HCT116 (cell line): ENCODE data around the gene PIP5K1A. TPM values are rescaled to one million over a fixed set of nuclear protein-coding genes. Genes with fewer than 3 reads are reported as not detected.

ENCODE experiments used
- ATAC-seq: fragments of 200-7000 bp; cut with Tn5 transposase; 2 replicates; pipeline ENCODE4 v1.9.1; 2020; ENCODE audit warnings: mild to moderate bottlenecking, moderate library complexity
- BruUV-seq: library from RNA; stranded (reverse); fragments of 400-500 nt; replicated peaks from 2 replicates; lab custom pipeline; 2021; lab: Mats Ljungman, UMichigan
- CTCF ChIA-PET: fragments of 300-600 bp; sonication (Branson Sonifier 250); formaldehyde crosslinking; loops from one replicate; lab custom pipeline; 2021; ENCODE audit warnings: antibody characterized with exemption; lab: Charles Lee
- POLR2A ChIA-PET: fragments of 300-600, 350-600 bp; sonication (Branson Sonifier 250); formaldehyde crosslinking; loops from one replicate; lab custom pipeline; 2021; ENCODE audit warnings: antibody characterized with exemption; lab: Charles Lee
- RAD21 ChIA-PET, 2 experiments: fragments of 300-600 bp; sonication (Branson Sonifier 250); formaldehyde crosslinking; loops; one replicate each; lab custom pipeline; 2023; ENCODE audit warnings: low total read pairs in 2 of 2; ENCODE audit not compliant: uncharacterized antibody in 2 of 2, unreplicated experiment in 2 of 2, low non-redundant PET in 1 of 2; lab: Charles Lee
- DNase-seq: peaks from one replicate; pipeline ENCODE4 v3.0.0-alpha.2; 2010; ENCODE audit warnings: low read depth, low spot score
- H2AFZ ChIP-seq: fragments of 200-600 bp; shearing (Covaris generic), sonication (generic); 2 replicates; pipeline ENCODE4 v1.6.1; 2017; ENCODE audit warnings: low read depth, mixed run types, mixed read lengths, antibody characterized with exemption, low read length; ENCODE audit not compliant: poor library complexity, severe bottlenecking
- H3K27ac ChIP-seq: 2 replicates; pipeline ENCODE4 v1.5.1; 2012; ENCODE audit warnings: low read depth, low read length
- H3K27me3 ChIP-seq: fragments of 200-600 bp; sonication (generic); 2 replicates; pipeline ENCODE4 v1.6.1; 2016; ENCODE audit warnings: mixed run types, low read length, mixed read lengths; ENCODE audit not compliant: insufficient read depth
- H3K36me3 ChIP-seq, 2 experiments: fragments of 200-500 bp in 1 of 2; fragments of 200-600 bp in 1 of 2; sonication (Bioruptor generic) in 1 of 2; sonication (generic) in 1 of 2; 2 replicates each; pipeline versions ENCODE4 v1.5.1 to v1.6.1; 2014 to 2016; ENCODE audit warnings: low read length in 2 of 2, inconsistent platforms in 1 of 2, mixed read lengths in 1 of 2, mixed run types in 1 of 2; ENCODE audit not compliant: insufficient read depth in 2 of 2, control insufficient read depth in 1 of 2
- H3K4me1 ChIP-seq, 2 experiments: fragments of 200-600 bp in 1 of 2; sonication (generic) in 1 of 2; 2 replicates each; pipeline versions ENCODE4 v1.5.1 to v1.6.1; 2012 to 2017; ENCODE audit warnings: low read length in 2 of 2, inconsistent platforms in 1 of 2, mild to moderate bottlenecking in 1 of 2, mixed read lengths in 1 of 2, mixed run types in 1 of 2, moderate library complexity in 1 of 2; ENCODE audit not compliant: insufficient read depth in 2 of 2, control insufficient read depth in 1 of 2
- H3K4me2 ChIP-seq: fragments of 200-600 bp; sonication (generic); 2 replicates; pipeline ENCODE4 v1.6.1; 2017; ENCODE audit warnings: mixed run types, low read length, mixed read lengths
- H3K4me3 ChIP-seq, 2 experiments: fragments of 200-600 bp in 1 of 2; sonication (generic) in 1 of 2; replicated peaks in 1 of 2; 2 replicates each; pipeline ENCODE4 v1.5.1; 2011 to 2016; ENCODE audit warnings: low read length in 2 of 2, control low read depth in 1 of 2, low read depth in 1 of 2, mild to moderate bottlenecking in 1 of 2, mixed read lengths in 1 of 2, mixed run types in 1 of 2
- H3K79me2 ChIP-seq: fragments of 200-600 bp; sonication (generic); 2 replicates; pipeline ENCODE4 v1.6.1; 2017; ENCODE audit warnings: mild to moderate bottlenecking, mixed run types, low read length, moderate library complexity, mixed read lengths; ENCODE audit not compliant: insufficient read depth
- H3K9ac ChIP-seq: fragments of 200-600 bp; sonication (generic); 2 replicates; pipeline ENCODE4 v1.6.1; 2016; ENCODE audit warnings: low read length, mixed read lengths
- H3K9me2 ChIP-seq: fragments of 200-600 bp; sonication (generic), shearing (Covaris generic); 2 replicates; pipeline ENCODE4 v1.6.1; 2017; ENCODE audit warnings: mixed run types, mild to moderate bottlenecking, moderate library complexity; ENCODE audit not compliant: insufficient read depth
- H3K9me3 ChIP-seq, 2 experiments: fragments of 200-500 bp in 1 of 2; fragments of 200-600 bp in 1 of 2; sonication (Bioruptor generic) in 1 of 2; sonication (generic) in 1 of 2; 2 replicates each; pipeline ENCODE4 v1.6.1; 2014 to 2017; ENCODE audit warnings: low read length in 2 of 2, mixed read lengths in 2 of 2, inconsistent platforms in 1 of 2, low read depth in 1 of 2, mild to moderate bottlenecking in 1 of 2, mixed run types in 1 of 2, moderate library complexity in 1 of 2; ENCODE audit not compliant: control insufficient read depth in 1 of 2, insufficient read depth in 1 of 2
- H4K20me1 ChIP-seq: fragments of 200-600 bp; sonication (generic), shearing (Covaris generic); 2 replicates; pipeline ENCODE4 v1.6.1; 2017; ENCODE audit warnings: mixed run types, mild to moderate bottlenecking, moderate library complexity; ENCODE audit not compliant: insufficient read depth
- CEBPB ChIP-seq: IDR thresholded peaks from 2 replicates; pipeline ENCODE4 v1.6.1; 2012; ENCODE audit warnings: low read depth
- FOSL1 ChIP-seq: IDR thresholded peaks from 2 replicates; pipeline ENCODE4 v1.6.1; 2012; ENCODE audit warnings: low read depth
- JUND ChIP-seq: IDR thresholded peaks from 2 replicates; pipeline ENCODE4 v1.6.1; 2012
- RAD21 ChIP-seq: IDR thresholded peaks from 2 replicates; pipeline ENCODE4 v1.6.1; 2012; ENCODE audit warnings: low read depth, mild to moderate bottlenecking
- YY1 ChIP-seq: IDR thresholded peaks from 2 replicates; pipeline ENCODE4 v1.6.1; 2011; ENCODE audit warnings: low read length, low read depth, moderate library complexity, mild to moderate bottlenecking; ENCODE audit not compliant: insufficient replicate concordance; ENCODE audit errors: extremely low read depth
- ZNF274 ChIP-seq: fragments of 200-500 bp; sonication (Bioruptor generic); IDR thresholded peaks from 2 replicates; pipeline ENCODE4 v1.6.1; 2014; ENCODE audit warnings: mild to moderate bottlenecking, low read depth, low read length, inconsistent platforms
- intact Hi-C: fragments of 100-400 bp; cut with micrococcal nuclease; formaldehyde crosslinking; loops from 2 replicates; pipeline ENCODE4 v1.10.0; 2022
- total RNA-seq: library from RNA; stranded (reverse); gene quantifications from one replicate; pipeline ENCODE4 v1.2.1, GENCODE V29; 2021; ENCODE audit not compliant: unreplicated experiment
- TF ChIP-seq, protein P1 (sequence below): IDR thresholded peaks from 2 replicates; pipeline ENCODE4 v1.6.1; 2012
- TF ChIP-seq, protein P2 (sequence below): IDR thresholded peaks from 2 replicates; pipeline ENCODE4 v1.6.1; 2011; ENCODE audit warnings: mild to moderate bottlenecking, low read length, moderate library complexity; ENCODE audit not compliant: insufficient replicate concordance; ENCODE audit errors: extremely low read depth

PIP5K1A gene
- total RNA-seq, 1 experiment from 2014 or later: 75.4 TPM

DNA sequence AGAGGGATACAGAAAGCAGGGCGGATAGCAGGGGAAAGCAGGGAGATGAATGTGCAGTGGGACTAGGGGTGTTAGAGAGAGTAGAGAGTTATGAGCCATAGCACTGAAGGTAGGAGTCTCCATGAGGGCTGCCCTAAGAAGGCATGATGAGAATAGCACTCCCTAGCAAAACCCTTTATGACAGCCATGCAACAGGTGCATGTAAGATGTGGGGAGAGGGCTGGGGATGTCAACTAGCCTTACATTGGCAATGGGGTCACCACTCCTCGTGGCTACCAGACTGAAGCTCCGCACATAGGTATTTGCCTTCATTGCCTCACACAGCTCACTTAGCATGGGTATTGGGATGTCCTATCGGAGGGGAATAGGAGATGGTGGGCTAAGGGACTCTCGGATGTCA lies 27.2 kb upstream of the PIP5K1A start:
- Histone ChIP-seq H3K9ac (no peak overlapping the region), H3K4me3 (no peak overlapping the region), H3K4me2 (no peak overlapping the region), H3K4me1 (peaks cover 7 to 8% of the 10 kb centered on the region in 2 experiments), H3K79me2 (peaks cover 12% of the 10 kb centered on the region; the same call in 1 of the 2 replicates), H3K9me2 (no peaks in the 10 kb centered on the region), H3K27me3 (no peaks in the 10 kb centered on the region), H2AFZ (no peak overlapping the region), H3K36me3 (peaks cover 5 to 12% of the 10 kb centered on the region in 2 experiments; a peak in 3 of 4 replicates), H3K9me3 (no peaks in the 10 kb centered on the region), H4K20me1 (no peaks in the 10 kb centered on the region), H3K27ac (no peak overlapping the region)
- DNase-seq: no peak
- BruUV-seq: no TSS peak
- intact Hi-C loops: no loop called here
- ATAC-seq: no peak
- TF ChIP-seq, protein P1, sequence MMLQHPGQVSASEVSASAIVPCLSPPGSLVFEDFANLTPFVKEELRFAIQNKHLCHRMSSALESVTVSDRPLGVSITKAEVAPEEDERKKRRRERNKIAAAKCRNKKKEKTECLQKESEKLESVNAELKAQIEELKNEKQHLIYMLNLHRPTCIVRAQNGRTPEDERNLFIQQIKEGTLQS: no peak
- TF ChIP-seq, protein P2, sequence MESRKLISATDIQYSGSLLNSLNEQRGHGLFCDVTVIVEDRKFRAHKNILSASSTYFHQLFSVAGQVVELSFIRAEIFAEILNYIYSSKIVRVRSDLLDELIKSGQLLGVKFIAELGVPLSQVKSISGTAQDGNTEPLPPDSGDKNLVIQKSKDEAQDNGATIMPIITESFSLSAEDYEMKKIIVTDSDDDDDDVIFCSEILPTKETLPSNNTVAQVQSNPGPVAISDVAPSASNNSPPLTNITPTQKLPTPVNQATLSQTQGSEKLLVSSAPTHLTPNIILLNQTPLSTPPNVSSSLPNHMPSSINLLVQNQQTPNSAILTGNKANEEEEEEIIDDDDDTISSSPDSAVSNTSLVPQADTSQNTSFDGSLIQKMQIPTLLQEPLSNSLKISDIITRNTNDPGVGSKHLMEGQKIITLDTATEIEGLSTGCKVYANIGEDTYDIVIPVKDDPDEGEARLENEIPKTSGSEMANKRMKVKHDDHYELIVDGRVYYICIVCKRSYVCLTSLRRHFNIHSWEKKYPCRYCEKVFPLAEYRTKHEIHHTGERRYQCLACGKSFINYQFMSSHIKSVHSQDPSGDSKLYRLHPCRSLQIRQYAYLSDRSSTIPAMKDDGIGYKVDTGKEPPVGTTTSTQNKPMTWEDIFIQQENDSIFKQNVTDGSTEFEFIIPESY: no peak
- TF ChIP-seq RAD21: no peak
- TF ChIP-seq FOSL1: no peak
- TF ChIP-seq YY1: no peak
- TF ChIP-seq JUND: no peak
- TF ChIP-seq ZNF274: no peak
- no peak for TF ChIP-seq CEBPB
- POLR2A ChIA-PET: no interaction called here
- RAD21 ChIA-PET: no interaction called here
- CTCF ChIA-PET: interaction anchor here (1.5 kb wide), 1 partner anchor 71 kb away, joined by 4 read pairs; no protein-coding TSS in a partner anchor
